DMS53 (cell line): ENCODE measurements around the gene DNAJB4.

Experiments
- DNase-seq: peaks from one replicate; lab custom pipeline; 2025; lab: John Stamatoyannopoulos, UW

The DNAJB4 gene

GRCh38 chr1:78038071-78038470 is 33.3 kb downstream of the DNAJB4 start:
- peak; percentile 90 for DNase-seq

DNA sequence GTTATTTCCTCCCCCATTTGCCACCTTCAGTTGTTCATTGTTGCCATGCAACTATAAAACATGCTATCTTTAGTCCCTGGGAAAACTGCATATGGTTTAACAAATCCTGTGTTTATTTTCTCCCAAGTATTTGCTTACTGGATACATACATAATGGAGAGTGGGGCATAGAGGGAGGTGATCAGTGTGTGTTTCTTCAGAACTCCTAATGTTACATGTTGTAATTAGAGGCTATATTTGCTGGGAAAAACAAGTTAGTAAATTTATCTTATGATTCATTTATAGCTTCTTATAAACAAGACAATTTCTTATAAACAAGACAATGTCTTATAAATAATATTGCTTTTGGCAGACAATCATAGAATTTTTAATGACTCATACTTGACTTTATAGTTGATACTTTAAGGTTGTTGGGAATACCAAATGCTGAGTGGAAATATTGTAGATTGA is 33.8 kb downstream of the DNAJB4 start:
- DNase-seq, result peak; percentile 96

DNA sequence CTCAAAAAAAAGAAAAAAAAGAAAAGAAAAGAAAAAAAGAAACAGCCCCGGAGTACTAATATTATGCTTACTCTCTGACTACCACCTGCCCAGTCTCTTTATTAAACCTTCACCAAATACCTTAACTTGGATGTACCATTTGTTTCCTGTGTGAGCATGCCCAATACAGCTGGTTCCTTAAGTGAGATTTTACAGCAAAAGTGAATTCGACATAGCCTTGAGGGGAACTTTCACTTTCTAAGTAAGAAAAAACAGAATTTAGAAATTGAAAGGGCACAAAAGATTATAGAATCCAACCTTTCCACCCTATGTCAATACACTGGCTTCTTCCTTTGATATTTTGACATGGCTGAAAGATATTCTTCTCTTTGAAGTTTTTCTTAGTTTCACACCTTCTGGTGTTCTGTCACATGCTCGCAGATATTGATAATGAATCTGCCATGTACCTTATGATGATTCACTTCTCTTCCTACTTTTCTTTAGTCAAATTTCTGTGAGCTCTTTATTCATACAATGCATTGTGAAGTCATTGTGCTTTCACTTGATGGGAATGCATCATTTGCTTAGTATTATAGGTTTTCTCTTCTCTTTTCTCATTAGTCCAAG is 35.8 kb downstream of the DNAJB4 start:
- no peak for DNase-seq

- DNase-seq, result no peak
These were observed 38.7 kb downstream of the DNAJB4 start for GRCh38 chr1:78043436-78043835.

GRCh38 chr1:78044796-78045562 is 40.2 kb downstream of the DNAJB4 start:
- peak; percentile 72 for DNase-seq

GRCh38 chr1:78045563-78045925 is 40.8 kb downstream of the DNAJB4 start:
- no peak for DNase-seq

DNA sequence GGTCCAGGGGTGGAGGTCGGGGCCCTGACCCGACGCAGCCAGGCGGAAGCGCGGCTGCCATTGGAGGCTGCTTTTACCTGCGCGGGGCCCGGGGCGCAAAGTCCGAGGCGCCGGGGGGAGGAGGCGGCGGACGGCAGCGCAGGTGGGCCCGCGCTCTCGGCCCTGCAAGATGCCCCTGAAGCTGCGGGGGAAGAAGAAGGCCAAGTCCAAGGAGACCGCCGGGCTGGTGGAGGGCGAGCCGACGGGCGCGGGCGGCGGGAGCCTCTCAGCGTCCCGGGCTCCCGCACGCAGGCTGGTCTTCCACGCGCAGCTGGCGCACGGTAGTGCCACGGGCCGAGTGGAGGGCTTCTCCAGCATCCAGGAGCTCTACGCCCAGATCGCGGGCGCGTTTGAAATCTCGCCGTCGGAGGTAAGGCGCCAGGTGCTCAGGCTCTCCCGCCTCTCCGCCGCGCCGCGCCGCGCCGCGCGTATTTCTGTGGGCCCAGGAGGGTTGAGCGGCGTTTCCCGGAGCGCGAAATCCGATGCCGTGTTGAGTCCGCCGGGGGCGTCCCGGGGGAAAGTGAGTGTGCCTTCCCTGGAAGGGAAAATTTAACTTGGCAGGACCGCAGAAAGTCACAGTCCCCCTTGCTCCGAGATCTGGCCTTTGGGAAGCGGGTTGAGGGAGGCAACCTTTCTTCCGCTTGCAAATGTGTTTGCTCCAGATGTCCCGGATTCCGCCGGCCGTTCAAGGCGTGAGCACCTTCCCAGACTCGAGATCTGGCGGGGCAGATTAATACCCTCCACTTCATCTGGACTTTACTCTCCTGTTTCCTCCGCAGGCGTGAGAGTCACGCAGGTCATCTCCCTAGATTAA is 41.4 kb downstream of the DNAJB4 start, which contains the start of gene GIPC2:
Gene GIPC2 (plus strand): TSS at position 41 of the 853 bp plus-strand sequence. CDS start 129 bp downstream, at position 170.
- peak; percentile 89 for DNase-seq

GRCh38 chr1:78047106-78047505 is 42.4 kb downstream of the DNAJB4 start:
- DNase-seq, result peak; percentile 82

DNA sequence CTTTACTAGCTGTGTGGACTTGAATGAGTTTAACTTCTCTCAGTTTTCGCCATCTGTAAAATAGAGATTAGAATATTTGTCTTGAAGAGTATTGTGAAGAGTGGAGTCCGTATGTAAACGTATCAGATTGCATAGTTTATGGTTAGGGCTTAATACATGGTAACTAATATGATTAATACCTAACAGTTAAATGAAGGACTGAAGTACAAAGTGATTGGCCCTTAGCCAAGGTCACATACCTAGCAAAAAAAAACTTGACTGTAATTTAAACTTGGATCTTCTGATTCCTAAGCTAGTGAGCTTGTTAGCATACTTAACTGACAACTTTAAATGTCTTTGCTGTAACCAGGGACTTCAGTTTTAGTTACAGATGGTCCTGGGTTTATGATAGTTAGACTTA is 42.9 kb downstream of the DNAJB4 start:
- peak; percentile 82 for DNase-seq

DNA sequence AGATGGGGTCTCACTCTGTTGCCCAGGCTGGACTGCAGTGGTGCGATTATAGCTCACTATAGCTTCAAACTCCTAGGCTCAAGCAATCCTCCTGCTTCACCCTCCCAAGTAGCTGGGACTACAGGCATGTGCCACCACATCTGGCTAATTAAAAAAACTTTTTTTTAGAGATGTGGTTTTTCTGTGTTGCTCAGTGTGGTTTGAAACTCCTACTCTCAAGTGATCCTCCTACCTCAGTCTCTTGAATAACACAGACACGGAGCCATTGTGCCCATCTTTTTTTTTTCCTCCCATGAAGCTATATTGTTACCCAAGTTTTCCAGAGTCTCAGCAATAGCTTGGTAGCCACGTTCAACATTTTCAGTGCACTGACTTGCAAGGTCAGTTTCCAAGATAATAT is 43.7 kb downstream of the DNAJB4 start:
- DNase-seq, result no peak

DNA sequence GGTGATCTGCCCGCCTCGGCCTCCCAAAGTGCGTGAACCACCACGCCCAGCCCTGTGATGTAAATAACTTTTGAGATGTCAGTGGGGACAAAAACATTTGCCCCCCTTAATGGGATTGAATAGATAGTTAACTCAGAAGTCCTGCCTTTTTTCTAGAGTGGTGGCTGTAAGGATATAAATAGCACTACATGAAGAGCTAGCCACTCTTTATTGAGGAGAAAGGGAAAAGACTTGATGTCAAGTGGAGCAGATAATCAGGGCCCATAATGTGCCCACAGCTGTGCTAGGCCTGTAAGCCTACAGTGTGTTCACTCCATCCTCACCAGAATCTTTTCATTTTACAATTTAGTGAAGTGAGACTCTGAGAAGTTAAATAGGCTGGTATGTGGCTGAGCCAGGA is 44.7 kb downstream of the DNAJB4 start:
- no peak for DNase-seq

- no peak for DNase-seq
These were observed 46.3 kb downstream of the DNAJB4 start for GRCh38 chr1:78051005-78051404.

GRCh38 chr1:78052685-78053405 is 48.1 kb downstream of the DNAJB4 start:
- DNase-seq, result no peak

DNA sequence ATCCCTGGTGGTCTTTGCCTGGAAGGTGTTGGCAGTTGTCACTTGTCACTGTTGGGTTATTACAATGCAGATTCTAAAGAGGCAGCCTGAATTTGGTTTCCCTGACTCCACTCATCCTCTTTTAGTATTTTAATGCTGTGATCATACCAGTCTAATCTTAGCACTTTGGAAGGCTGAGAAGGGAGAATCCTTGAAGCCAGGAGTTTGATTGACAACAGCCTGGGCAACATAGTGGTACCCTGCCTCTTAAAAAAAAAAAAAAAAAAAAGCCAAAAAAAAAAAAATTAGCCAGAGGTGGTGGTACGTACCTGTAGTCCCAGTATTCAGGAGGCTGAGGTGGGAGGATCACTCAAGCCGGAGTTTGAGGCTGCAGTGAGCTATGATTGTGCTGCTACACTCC is 48.8 kb downstream of the DNAJB4 start:
- no peak for DNase-seq

DNA sequence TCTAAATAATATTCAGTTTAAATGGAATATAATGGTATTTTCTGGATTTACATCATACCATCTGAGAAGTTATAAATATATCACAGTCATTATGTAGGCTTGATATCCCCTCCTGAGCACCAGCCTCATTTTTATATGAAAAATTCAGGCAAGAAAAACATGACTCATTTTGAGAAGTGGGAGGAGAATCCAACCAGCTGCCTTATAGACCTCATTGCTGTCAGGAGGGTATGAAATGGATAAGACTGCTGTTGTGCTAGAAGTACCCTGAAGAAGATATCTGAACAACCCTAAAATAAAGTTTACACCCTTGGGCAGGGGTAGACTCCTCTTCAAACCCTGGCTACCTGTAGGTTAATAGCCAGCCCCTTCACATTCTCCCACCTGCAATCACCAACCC is 49.8 kb downstream of the DNAJB4 start:
- DNase-seq, result peak; percentile 33

DNA sequence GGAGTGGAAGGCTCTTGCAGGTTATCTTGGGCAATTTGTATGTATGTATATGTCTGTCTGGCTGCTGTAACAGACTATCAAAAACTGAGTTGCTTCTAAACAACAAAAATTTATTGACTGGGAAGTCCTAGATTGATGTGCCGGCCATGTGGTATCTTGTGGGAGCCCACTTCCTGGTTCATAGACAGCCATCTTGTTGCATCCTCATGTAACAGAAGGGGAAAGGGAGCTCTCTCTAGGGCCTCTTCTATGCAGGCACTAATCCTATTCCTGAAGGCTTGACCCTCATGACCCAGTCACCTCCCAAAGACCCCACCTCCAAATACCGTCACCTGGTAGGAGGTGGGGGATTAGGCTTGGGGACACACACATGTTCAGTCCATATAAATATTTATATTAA is 50.2 kb downstream of the DNAJB4 start:
- peak; percentile 42 for DNase-seq

GRCh38 chr1:78055565-78056132 is 50.9 kb downstream of the DNAJB4 start:
- DNase-seq, result no peak

GRCh38 chr1:78058670-78059069 is 53.9 kb downstream of the DNAJB4 start:
- no peak for DNase-seq

GRCh38 chr1:78060857-78061563 is 56.3 kb downstream of the DNAJB4 start:
- no peak for DNase-seq

GRCh38 chr1:78061825-78062523 is 57.2 kb downstream of the DNAJB4 start:
- DNase-seq, result no peak
